NCI-H345 treated with DMSO at 0.1 percent for 48 hours (cell line): ENCODE data around the gene SLC35E2B.

Source experiments
- DNase-seq: peaks from one replicate; lab custom pipeline; 2025; ENCODE audit not compliant: unreplicated experiment; lab: John Stamatoyannopoulos, UW

Gene SLC35E2B

GRCh38 chr1:1626207-1627141 lies 66.1 kb downstream of the SLC35E2B start:
- DNase-seq: no peak

GRCh38 chr1:1625824-1626206 lies 66.8 kb downstream of the SLC35E2B start:
- no peak for DNase-seq

- no peak for DNase-seq
Measured at GRCh38 chr1:1625404-1625775, 67.2 kb downstream of the SLC35E2B start.

- DNase-seq: no peak
Measured at GRCh38 chr1:1624443-1625403, 67.9 kb downstream of the SLC35E2B start.

- no peak for DNase-seq
Measured at GRCh38 chr1:1623631-1624442, 68.8 kb downstream of the SLC35E2B start.

GRCh38 chr1:1623181-1623630 lies 69.4 kb downstream of the SLC35E2B start:
- no peak for DNase-seq

- DNase-seq: no peak
Measured at GRCh38 chr1:1622788-1623094, 69.9 kb downstream of the SLC35E2B start.

- DNase-seq: no peak
Measured at GRCh38 chr1:1622010-1622787, 70.4 kb downstream of the SLC35E2B start.

- no peak for DNase-seq
Measured at GRCh38 chr1:1621173-1622009, 71.2 kb downstream of the SLC35E2B start.

GRCh38 chr1:1620433-1621139 lies 72.0 kb downstream of the SLC35E2B start:
- DNase-seq: no peak

- DNase-seq: no peak
Measured at GRCh38 chr1:1619917-1620361, 72.7 kb downstream of the SLC35E2B start.

GRCh38 chr1:1618396-1619068 lies 74.1 kb downstream of the SLC35E2B start:
- DNase-seq: no peak

- no peak for DNase-seq
Measured at GRCh38 chr1:1617925-1618324, 74.7 kb downstream of the SLC35E2B start.

GRCh38 chr1:1617516-1617915 lies 75.1 kb downstream of the SLC35E2B start:
- no peak for DNase-seq

GRCh38 chr1:1616838-1617237 lies 75.8 kb downstream of the SLC35E2B start:
- no peak for DNase-seq

- no peak for DNase-seq
Measured at GRCh38 chr1:1616045-1616790, 76.4 kb downstream of the SLC35E2B start.

GRCh38 chr1:1615256-1616044 lies 77.1 kb downstream of the SLC35E2B start, which contains the start of gene MIB2:
TSS of gene MIB2 (plus strand) at chr1:1615500. CDS start at chr1:1623453, 7,953 bp downstream.
- peak; percentile 96 for DNase-seq
